ENCODE measurements around the gene CATSPERZ.

The CATSPERZ gene

DNA sequence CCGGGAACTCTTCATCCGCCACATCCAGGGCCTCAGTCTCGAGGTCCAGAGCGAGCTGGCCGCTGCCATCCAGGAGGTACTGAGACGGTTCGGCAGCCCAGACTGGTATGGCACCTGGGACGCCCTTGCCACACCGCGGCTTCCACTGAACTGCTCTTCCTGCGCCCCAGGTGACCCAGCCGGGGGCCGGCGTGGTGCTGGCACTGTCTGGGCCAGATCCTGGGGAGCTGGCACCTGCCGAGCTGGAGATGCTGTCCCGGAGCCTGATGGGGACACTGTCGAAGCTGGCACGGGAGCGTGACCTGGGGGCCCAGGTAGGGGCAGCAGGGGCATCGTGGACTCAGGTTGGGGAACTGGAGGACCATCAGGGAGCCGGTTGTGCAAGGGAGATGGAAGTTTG lies 41.3 kb downstream of the CATSPERZ start:
- DNase-seq (ENCODE audit: low read depth, low spot score): no peak

DNA sequence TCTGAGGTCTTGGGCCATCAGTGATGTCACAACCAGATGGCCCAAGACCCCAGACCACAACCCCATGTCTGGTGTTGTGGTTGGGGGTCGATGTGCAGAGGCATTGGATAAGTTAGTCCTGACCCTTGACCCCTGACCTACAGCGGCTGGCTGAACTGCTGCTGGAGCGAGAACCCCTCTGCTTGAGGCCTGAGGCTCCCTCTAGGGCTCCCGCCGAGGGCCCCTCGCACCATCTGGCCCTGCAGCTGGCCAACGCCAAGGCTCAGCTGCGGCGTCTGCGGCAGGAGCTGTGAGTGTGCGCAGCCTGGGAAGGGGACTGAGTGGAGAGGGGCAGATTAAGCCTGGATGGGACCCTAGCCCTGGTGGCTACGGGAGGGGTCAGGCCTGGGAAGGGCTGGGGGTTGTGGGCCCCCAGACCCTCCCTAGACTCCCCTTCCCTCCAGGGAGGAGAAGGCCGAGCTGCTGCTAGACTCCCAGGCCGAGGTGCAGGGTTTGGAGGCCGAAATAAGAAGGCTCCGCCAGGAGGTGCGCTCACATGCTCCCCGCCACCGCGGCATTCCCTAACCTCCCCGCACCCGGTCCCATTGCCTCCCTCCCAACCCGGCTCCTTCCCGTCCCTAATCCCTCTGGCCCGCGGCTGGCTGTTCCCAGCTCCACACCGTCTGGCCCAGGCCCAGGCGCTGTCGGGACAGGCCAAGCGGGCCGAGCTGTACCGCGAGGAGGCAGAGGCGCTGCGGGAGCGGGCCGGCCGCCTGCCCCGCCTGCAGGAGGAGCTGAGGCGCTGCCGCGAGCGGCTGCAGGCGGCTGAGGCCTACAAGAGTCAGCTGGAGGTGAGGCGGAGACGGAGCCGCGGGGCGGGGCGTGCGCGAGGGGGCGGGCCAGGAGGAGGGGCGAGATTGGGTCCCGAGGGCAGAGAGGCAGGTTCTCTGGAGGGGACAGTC lies 42.0 kb downstream of the CATSPERZ start:
- DNase-seq (ENCODE audit: low read depth, low spot score): peak; percentile 93

- DNase-seq (ENCODE audit: low read depth, low spot score): no peak
These were observed 42.9 kb downstream of the CATSPERZ start for GRCh38 chr11:64342869-64343745.

GRCh38 chr11:64343767-64344559 lies 43.8 kb downstream of the CATSPERZ start:
- peak; percentile 20 for DNase-seq (ENCODE audit: low read depth, low spot score)

DNA sequence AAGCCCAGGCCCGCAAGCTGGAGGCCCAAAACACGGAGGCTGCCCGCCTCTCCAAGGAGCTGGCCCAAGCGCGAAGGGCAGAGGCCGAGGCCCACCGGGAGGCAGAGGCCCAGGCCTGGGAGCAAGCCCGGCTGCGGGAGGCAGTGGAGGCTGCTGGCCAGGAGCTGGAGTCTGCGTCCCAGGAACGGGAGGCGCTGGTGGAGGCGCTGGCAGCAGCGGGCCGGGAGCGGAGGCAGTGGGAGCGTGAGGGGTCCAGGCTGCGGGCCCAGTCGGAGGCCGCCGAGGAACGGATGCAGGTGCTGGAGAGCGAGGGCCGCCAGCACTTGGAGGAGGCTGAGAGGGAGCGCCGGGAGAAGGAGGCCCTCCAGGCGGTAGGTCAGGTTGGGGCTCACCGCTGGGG lies 44.6 kb downstream of the CATSPERZ start:
- no peak for DNase-seq (ENCODE audit: low read depth, low spot score)

DNA sequence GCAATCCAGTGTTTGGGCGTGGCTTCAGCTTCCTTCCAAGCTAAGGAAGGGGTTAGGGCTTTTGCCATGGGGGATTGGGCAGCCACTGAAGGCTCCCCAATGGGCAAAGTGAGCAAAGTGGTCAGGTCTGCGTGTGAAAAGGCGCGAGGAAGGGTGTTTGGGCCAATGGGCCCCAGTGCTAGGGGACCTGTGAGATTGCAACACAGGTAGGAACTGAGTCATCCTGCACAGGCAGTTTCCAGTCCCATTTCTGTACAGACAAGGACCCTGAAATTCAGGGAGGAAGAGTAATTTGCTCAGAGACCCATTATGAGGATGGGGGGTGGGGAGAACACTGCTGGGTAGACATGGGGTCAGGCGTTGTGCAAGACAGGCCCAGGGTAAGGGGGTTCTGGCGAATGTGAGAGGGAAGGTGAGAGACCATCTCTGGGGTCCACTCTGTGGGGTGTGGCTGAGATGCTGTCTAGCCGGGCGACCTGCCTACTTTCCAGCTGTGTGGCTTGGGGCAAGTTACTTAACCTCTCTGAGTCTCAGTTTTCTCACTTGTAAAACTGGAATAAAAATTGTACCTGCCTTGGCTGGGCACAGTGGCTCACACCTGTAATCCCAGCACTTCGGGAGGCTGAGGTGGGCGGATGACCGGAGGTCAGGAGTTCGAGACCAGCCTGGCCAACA lies 47.2 kb downstream of the CATSPERZ start:
- no peak for DNase-seq (ENCODE audit: low read depth, low spot score)

GRCh38 chr11:64348383-64349024 lies 48.3 kb downstream of the CATSPERZ start:
- no peak for DNase-seq (ENCODE audit: low read depth, low spot score)

GRCh38 chr11:64349025-64349387 lies 48.8 kb downstream of the CATSPERZ start:
- no peak for DNase-seq (ENCODE audit: low read depth, low spot score)

- no peak for DNase-seq (ENCODE audit: low read depth, low spot score)
These were observed 49.2 kb downstream of the CATSPERZ start for GRCh38 chr11:64349404-64349803.

GRCh38 chr11:64351136-64351631 lies 51.0 kb downstream of the CATSPERZ start:
- DNase-seq (ENCODE audit: low read depth, low spot score): no peak

DNA sequence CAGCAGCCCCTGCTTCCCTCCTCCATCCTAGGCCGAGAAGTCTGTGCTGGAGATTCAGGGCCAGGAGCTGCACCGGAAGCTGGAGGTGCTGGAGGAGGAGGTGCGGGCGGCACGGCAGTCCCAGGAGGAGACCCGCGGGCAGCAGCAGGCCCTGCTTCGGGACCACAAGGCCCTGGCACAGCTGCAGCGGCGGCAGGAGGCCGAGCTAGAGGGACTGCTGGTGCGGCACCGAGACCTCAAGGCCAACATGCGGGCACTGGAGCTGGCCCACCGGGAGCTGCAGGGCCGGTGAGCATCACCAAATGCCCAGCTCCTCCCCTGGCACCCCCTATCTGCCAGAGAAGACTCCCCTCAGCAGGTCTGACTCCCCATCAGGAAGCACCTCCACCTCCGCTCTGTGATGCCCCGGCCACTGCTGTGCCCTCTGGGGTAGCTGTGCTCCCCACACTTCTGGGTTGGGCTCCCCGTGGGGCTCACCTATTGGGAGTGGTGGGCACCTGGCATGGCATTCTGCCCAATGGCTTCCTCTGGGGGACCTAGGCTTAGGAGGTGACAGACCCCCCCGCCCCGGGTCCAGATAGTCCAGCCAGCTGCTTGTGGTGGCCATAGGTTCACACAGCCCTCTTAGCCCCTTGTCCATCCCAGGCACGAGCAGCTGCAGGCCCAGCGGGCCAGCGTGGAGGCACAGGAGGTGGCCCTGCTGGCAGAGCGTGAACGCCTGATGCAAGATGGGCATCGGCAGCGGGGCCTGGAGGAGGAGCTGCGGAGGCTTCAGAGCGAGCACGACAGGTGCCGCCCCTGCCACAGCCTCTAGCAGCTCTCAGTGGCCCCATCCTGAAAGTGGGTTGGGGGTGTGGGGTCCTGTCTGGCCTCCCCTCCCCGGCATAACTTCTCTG lies 52.2 kb downstream of the CATSPERZ start:
- no peak for DNase-seq (ENCODE audit: low read depth, low spot score)

GRCh38 chr11:64352995-64353714 lies 53.0 kb downstream of the CATSPERZ start:
- no peak for DNase-seq (ENCODE audit: low read depth, low spot score)

GRCh38 chr11:64353715-64354506 lies 53.8 kb downstream of the CATSPERZ start:
- DNase-seq (ENCODE audit: low read depth, low spot score): no peak

Data from astrocyte of the hippocampus (primary cell).